ENCODE results near the gene ATXN7L2.

Gene ATXN7L2

DNA sequence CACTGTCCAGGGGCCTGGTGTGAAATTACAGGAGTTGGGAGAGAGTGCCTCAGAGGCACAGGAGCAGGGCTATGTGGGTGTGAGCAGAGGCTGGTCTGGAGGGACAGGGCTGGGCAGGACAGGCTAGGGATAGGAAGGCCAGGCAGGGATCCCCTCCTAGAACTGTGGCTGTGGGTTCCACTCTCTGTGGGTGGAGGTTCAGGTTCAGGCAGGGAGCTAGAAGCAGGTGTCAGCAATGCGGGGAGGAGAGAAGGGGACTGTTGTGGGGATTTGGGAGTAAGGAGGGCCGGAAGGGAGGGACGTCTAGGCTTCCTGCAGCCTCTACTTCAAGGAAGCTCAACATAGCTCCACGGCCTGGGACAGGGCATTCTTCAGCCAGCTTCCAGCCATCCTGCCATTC, 47.7 kb downstream of the ATXN7L2 start:
- H3K79me2 ChIP-seq (ENCODE audit: control insufficient read depth, insufficient read depth, low read length, poor library complexity): no peaks in the 10 kb centered on the region
- H3K79me1 ChIP-seq (ENCODE audit: low read length): no peaks in the 10 kb centered on the region
- H2BK12ac ChIP-seq (ENCODE audit: low read length): no peak overlapping the region
- H2AFZ ChIP-seq (ENCODE audit: insufficient read depth, low read length, poor library complexity): no peak overlapping the region
- H3K36me3 ChIP-seq (ENCODE audit: control insufficient read depth in 1 of 2, insufficient read depth in 2 of 2, low read length in 2 of 2): no peaks in the 10 kb centered on the region
- H3K4me1 ChIP-seq (ENCODE audit: control insufficient read depth in 1 of 2, insufficient read depth in 2 of 2, low read length in 2 of 2): peaks cover 0 to 2% of the 10 kb centered on the region in 2 experiments
- no peak overlapping the region for H4K12ac ChIP-seq (ENCODE audit: low read depth, low read length)
- H3K4me2 ChIP-seq (ENCODE audit: low read length): no peak overlapping the region
- H3K9me3 ChIP-seq (ENCODE audit: insufficient read depth, low read depth, low read length): peaks cover 2% of the 10 kb centered on the region
- no peak for DNase-seq
- no peaks in the 10 kb centered on the region for H3K27me3 ChIP-seq (ENCODE audit: insufficient read depth, low read length)
- no peak overlapping the region for H3K9ac ChIP-seq (ENCODE audit: low read length)
- no peak overlapping the region for H2BK120ac ChIP-seq (ENCODE audit: insufficient read depth, low read length, poor library complexity)
- H4K8ac ChIP-seq (ENCODE audit: low read depth, low read length): no peak overlapping the region
- no peak overlapping the region for H3K23ac ChIP-seq (ENCODE audit: low read length)
- WGBS (ENCODE audit: extremely low coverage, insufficient coverage, insufficient read length): no CpG with 5 or more reads among the region's 4 CpGs
- no peak overlapping the region for H3K27ac ChIP-seq (ENCODE audit: low read depth, low read length)
- no peak overlapping the region for H2AK5ac ChIP-seq (ENCODE audit: low read length)
- no peak overlapping the region for H4K91ac ChIP-seq (ENCODE audit: low read depth, low read length)
- H2BK5ac ChIP-seq (ENCODE audit: low read depth, low read length, poor library complexity): no peak overlapping the region
- no peak overlapping the region for H3K4ac ChIP-seq (ENCODE audit: low read depth, low read length)
- H3K18ac ChIP-seq (ENCODE audit: low read length): no peak overlapping the region
- no peak overlapping the region for H3K14ac ChIP-seq (ENCODE audit: low read length)
- H3K4me3 ChIP-seq (ENCODE audit: low read depth, low read length): no peak overlapping the region

DNA sequence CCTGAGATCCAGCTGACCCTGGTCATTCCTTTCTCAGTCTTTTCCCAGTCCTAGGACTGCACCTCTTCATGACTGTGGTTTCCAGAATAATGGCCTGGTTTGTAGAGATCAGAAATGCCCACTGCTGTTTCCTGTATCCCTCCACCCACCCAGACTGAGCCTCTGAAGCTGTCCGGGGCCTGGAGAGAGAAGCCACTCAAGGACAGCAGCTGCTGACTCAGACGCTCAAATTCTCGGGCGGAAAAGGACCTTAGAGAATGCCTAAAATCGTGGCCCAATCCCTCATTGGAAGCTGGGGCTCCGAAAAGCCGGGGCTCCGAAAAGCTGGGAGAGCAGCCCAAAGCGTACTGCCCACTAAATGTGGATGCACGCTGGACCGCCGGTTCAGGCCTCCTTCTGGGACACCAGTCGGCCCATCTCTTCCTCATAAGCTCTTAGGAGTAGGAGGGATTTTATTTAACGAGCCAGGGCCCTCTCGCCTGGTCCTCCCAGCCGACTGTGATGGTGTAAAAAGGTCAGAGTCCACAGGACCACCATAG, 48.2 kb downstream of the ATXN7L2 start:
- no peak overlapping the region for H4K91ac ChIP-seq (ENCODE audit: low read depth, low read length)
- H3K4ac ChIP-seq (ENCODE audit: low read depth, low read length): no peak overlapping the region
- no peaks in the 10 kb centered on the region for H3K36me3 ChIP-seq (ENCODE audit: control insufficient read depth in 1 of 2, insufficient read depth in 2 of 2, low read length in 2 of 2)
- H3K27me3 ChIP-seq (ENCODE audit: insufficient read depth, low read length): no peaks in the 10 kb centered on the region
- no peak overlapping the region for H4K8ac ChIP-seq (ENCODE audit: low read depth, low read length)
- peaks cover 2% of the 10 kb centered on the region for H3K9me3 ChIP-seq (ENCODE audit: insufficient read depth, low read depth, low read length)
- no peak overlapping the region for H2BK120ac ChIP-seq (ENCODE audit: insufficient read depth, low read length, poor library complexity)
- H3K4me3 ChIP-seq (ENCODE audit: low read depth, low read length): no peak overlapping the region
- H3K18ac ChIP-seq (ENCODE audit: low read length): no peak overlapping the region
- H3K79me2 ChIP-seq (ENCODE audit: control insufficient read depth, insufficient read depth, low read length, poor library complexity): no peaks in the 10 kb centered on the region
- no peak overlapping the region for H3K27ac ChIP-seq (ENCODE audit: low read depth, low read length)
- DNase-seq: no peak
- H3K23ac ChIP-seq (ENCODE audit: low read length): no peak overlapping the region
- H3K9ac ChIP-seq (ENCODE audit: low read length): no peak overlapping the region
- no peak overlapping the region for H2AFZ ChIP-seq (ENCODE audit: insufficient read depth, low read length, poor library complexity)
- WGBS (ENCODE audit: extremely low coverage, insufficient coverage, insufficient read length): no CpG with 5 or more reads among the region's 16 CpGs
- no peak overlapping the region for H3K14ac ChIP-seq (ENCODE audit: low read length)
- H3K79me1 ChIP-seq (ENCODE audit: low read length): no peaks in the 10 kb centered on the region
- no peak overlapping the region for H4K12ac ChIP-seq (ENCODE audit: low read depth, low read length)
- no peak overlapping the region for H2AK5ac ChIP-seq (ENCODE audit: low read length)
- H3K4me1 ChIP-seq (ENCODE audit: control insufficient read depth in 1 of 2, insufficient read depth in 2 of 2, low read length in 2 of 2): peaks cover 0 to 2% of the 10 kb centered on the region in 2 experiments
- no peak overlapping the region for H3K4me2 ChIP-seq (ENCODE audit: low read length)
- no peak overlapping the region for H2BK12ac ChIP-seq (ENCODE audit: low read length)
- H2BK5ac ChIP-seq (ENCODE audit: low read depth, low read length, poor library complexity): no peak overlapping the region

DNA sequence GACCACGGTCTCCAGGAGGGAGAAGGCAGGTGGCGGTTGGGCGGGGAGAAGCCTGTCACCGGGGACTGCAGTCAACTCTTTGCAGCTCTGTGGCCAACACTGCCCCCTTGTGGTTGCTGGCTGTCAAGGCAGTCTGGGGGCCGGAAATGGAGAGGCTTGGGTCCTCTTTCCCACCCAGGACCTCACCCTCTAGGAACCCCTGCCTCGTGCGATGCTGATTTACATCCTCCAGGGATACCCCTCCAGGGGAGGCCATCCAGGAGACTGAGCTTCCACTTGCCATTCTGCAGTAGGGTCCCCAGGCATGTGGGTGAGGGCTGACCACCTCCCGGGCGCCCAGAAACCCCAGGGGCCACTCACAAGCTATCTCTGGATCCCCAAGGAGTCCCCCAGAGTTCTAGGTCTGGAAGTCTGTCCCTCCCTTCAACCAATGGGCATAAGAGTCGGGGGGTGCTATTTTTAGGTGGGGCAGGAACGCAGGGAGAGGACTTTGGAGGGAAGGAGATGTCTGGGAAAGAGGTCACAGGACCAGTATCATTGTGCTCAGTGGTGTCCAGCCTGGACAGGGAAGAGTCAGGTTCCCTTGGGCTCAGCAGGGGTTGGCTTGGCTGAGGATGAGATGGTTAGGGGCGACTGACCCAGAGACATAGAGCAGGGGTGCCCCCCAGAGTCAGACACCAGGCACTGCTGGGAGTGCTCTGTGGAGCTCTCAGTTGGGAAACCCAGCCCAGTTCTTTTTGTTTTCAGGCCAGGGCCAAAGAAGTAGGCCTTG, 48.8 kb downstream of the ATXN7L2 start:
- H2AFZ ChIP-seq (ENCODE audit: insufficient read depth, low read length, poor library complexity): peak overlapping the region; percentile 24
- H3K9me3 ChIP-seq (ENCODE audit: insufficient read depth, low read depth, low read length): peaks cover 2% of the 10 kb centered on the region
- H3K27ac ChIP-seq (ENCODE audit: low read depth, low read length): no peak overlapping the region
- no peak overlapping the region for H3K14ac ChIP-seq (ENCODE audit: low read length)
- H3K79me1 ChIP-seq (ENCODE audit: low read length): no peaks in the 10 kb centered on the region
- DNase-seq: peak; percentile 63 to 90
- no peak overlapping the region for H3K23ac ChIP-seq (ENCODE audit: low read length)
- peak overlapping the region; percentile 13 for H3K4me2 ChIP-seq (ENCODE audit: low read length)
- no peak overlapping the region for H2BK5ac ChIP-seq (ENCODE audit: low read depth, low read length, poor library complexity)
- no peak overlapping the region for H3K18ac ChIP-seq (ENCODE audit: low read length)
- no peak overlapping the region for H2BK12ac ChIP-seq (ENCODE audit: low read length)
- peaks cover 0 to 2% of the 10 kb centered on the region in 2 experiments for H3K4me1 ChIP-seq (ENCODE audit: control insufficient read depth in 1 of 2, insufficient read depth in 2 of 2, low read length in 2 of 2)
- no peaks in the 10 kb centered on the region for H3K79me2 ChIP-seq (ENCODE audit: control insufficient read depth, insufficient read depth, low read length, poor library complexity)
- no peak overlapping the region for H3K4me3 ChIP-seq (ENCODE audit: low read depth, low read length)
- no peak overlapping the region for H2BK120ac ChIP-seq (ENCODE audit: insufficient read depth, low read length, poor library complexity)
- no peaks in the 10 kb centered on the region for H3K36me3 ChIP-seq (ENCODE audit: control insufficient read depth in 1 of 2, insufficient read depth in 2 of 2, low read length in 2 of 2)
- peak overlapping the region; percentile 8 for H4K91ac ChIP-seq (ENCODE audit: low read depth, low read length)
- WGBS (ENCODE audit: extremely low coverage, insufficient coverage, insufficient read length): no CpG with 5 or more reads among the region's 12 CpGs
- H3K9ac ChIP-seq (ENCODE audit: low read length): no peak overlapping the region
- H4K8ac ChIP-seq (ENCODE audit: low read depth, low read length): peak overlapping the region; percentile 77
- no peaks in the 10 kb centered on the region for H3K27me3 ChIP-seq (ENCODE audit: insufficient read depth, low read length)
- no peak overlapping the region for H2AK5ac ChIP-seq (ENCODE audit: low read length)
- peak overlapping the region; percentile 25 for H4K12ac ChIP-seq (ENCODE audit: low read depth, low read length)
- no peak overlapping the region for H3K4ac ChIP-seq (ENCODE audit: low read depth, low read length)

DNA sequence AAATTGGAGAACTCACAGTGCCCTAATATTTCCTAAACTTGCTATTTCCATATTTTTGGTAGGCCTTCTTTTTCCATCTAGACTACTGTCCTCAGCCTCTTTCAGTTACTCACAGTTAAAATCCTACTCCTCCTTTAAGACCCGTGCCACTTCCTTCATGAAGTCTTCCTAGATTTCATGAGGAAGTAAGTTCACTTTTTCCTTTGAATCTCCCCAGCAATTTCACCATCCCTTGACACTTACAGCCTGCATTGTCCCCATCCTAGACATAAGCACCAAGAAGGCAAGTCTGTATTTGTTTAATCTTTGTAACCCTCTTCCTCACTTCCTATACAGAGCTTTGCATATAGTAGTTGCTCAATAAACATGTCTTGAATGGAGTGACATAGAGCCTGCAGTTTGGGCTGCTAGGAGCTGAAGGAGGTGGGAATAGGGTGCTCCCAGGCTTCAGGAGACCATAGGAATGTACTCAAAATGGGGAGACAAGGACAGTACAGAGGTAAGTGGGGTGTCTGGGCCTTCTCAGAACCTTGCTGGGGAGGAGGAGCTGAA, 50.7 kb downstream of the ATXN7L2 start:
- Histone ChIP-seq H4K12ac (ENCODE audit: low read depth, low read length) (no peak overlapping the region), H3K23ac (ENCODE audit: low read length) (no peak overlapping the region), H2BK12ac (ENCODE audit: low read length) (no peak overlapping the region), H2BK5ac (ENCODE audit: low read depth, low read length, poor library complexity) (no peak overlapping the region), H3K79me2 (ENCODE audit: control insufficient read depth, insufficient read depth, low read length, poor library complexity) (no peaks in the 10 kb centered on the region), H3K4me1 (ENCODE audit: control insufficient read depth in 1 of 2, insufficient read depth in 2 of 2, low read length in 2 of 2) (peaks cover 0 to 2% of the 10 kb centered on the region in 2 experiments), H4K91ac (ENCODE audit: low read depth, low read length) (no peak overlapping the region), H2AFZ (ENCODE audit: insufficient read depth, low read length, poor library complexity) (no peak overlapping the region), H3K4me3 (ENCODE audit: low read depth, low read length) (no peak overlapping the region), H4K8ac (ENCODE audit: low read depth, low read length) (no peak overlapping the region), H3K9me3 (ENCODE audit: insufficient read depth, low read depth, low read length) (peaks cover 2% of the 10 kb centered on the region), H3K36me3 (ENCODE audit: control insufficient read depth in 1 of 2, insufficient read depth in 2 of 2, low read length in 2 of 2) (no peaks in the 10 kb centered on the region), H2AK5ac (ENCODE audit: low read length) (no peak overlapping the region), H3K4ac (ENCODE audit: low read depth, low read length) (no peak overlapping the region), H3K79me1 (ENCODE audit: low read length) (no peaks in the 10 kb centered on the region), H3K27me3 (ENCODE audit: insufficient read depth, low read length) (no peaks in the 10 kb centered on the region), H3K4me2 (ENCODE audit: low read length) (no peak overlapping the region), H3K18ac (ENCODE audit: low read length) (no peak overlapping the region), H3K14ac (ENCODE audit: low read length) (no peak overlapping the region), H3K9ac (ENCODE audit: low read length) (no peak overlapping the region), H3K27ac (ENCODE audit: low read depth, low read length) (no peak overlapping the region), H2BK120ac (ENCODE audit: insufficient read depth, low read length, poor library complexity) (no peak overlapping the region)
- DNase-seq: no peak
- no CpG with 5 or more reads among the region's 1 CpG for WGBS (ENCODE audit: extremely low coverage, insufficient coverage, insufficient read length)
